Stimulated activated CD4-positive, alpha-beta T cell treated with anti-CD3 and anti-CD28 coated beads, Interleukin-1b, Interleukin-23, amount 100 ng/mL, for 4 hours (primary cell): ENCODE data around the gene DDRGK1.
"Not testable (repeated sequence)": the region's sequence is repeated elsewhere in the genome, so short reads cannot be mapped to it uniquely, and the experiment has no call there.

ENCODE experiments used
- DNase-seq, 2 donors: peaks; one replicate each; pipeline ENCODE4 v3.0.0-alpha.2; 2020; ENCODE audit warnings: low read depth in 2 of 2

Gene DDRGK1

DNA sequence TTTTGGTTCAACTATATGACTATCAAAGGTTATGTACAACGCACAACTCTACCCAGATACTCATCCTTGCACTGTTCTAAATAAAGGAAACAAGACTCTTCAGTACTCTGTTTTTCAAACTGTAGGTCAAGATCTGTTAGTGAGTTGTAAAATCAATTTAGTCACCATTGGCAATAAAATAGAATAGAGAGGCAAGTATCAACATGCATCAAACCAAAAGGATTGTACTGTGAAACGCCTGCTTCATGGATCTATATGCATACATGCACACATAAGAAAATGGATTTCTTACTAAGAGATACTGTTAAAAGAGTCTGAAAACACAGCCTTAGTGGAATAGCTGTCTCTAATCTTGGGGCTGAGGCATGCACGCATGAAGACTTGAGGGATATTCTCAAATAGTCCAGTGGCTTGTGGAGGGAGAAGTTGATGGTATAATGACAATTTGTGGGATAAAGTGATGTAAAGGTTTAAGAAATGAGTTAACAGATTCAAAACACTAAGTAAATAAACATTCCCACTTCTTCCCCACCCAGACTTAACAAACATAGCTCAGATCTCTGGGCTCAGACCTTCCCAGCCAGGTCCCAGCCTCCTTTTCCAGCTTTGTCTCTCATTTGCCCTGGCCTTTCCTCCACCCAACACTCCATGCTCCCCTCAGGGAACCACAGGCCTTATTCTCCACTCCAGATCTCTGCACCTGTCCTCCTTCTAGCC, 20.4 kb downstream of the DDRGK1 start:
- no peak for DNase-seq

DNA sequence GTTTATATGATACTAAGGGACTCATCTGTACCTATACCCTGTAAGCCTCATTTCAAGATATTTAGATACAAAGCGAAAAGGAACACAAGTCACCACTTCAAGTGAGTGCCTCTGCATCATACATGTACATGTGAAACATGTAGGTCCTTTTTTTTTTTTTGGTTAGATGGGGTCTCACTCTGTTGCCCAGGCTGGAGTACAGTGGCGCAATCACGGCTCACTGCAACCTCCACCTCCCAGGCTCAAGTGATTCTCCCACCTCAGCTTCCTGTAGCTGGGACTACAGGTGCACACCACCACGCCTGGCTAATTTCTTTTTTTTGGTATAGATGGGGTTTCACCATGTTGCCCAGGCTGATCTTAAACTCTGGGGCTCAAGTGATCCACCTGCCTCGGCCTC, 22.1 kb downstream of the DDRGK1 start:
- not testable (repeated sequence) for DNase-seq

DNA sequence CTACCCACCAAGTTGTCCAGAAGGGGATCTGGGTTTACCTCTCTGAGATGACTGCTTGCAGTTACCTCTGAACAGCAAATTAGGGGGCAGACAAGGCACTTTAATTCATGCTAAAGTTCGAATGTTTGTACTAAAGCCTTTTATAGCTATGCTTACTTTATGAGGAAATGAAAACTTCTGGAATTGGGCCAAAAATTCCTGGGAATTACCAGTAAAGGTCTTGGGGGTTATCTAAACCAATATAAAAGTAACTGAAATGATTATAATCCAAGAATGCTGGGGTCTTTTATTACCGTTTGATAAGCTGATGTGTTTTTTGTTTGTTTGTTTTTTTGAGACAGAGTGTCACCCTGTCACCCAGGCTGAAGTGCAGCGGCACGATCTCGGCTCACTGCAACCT, 23.2 kb downstream of the DDRGK1 start:
- no peak for DNase-seq

DNA sequence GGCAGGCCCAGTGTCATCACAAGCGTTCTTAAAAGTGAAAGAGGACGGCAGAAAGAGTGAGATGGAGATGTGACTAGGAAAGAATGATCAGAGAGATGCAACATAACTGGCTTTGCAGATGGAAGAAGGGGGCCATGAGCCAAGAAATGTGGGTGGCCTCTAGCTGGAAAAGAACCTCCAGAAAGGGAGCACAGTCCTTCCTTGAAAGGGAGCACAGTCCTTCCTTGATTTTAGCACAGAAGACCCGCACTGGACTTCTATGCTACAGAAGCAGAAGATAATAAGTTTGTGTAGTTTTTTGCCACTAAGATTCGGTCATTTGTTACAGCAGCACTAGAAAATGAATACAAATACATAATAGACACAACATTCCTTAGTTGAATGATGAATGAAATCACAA, 24.2 kb downstream of the DDRGK1 start:
- DNase-seq = no peak

DNA sequence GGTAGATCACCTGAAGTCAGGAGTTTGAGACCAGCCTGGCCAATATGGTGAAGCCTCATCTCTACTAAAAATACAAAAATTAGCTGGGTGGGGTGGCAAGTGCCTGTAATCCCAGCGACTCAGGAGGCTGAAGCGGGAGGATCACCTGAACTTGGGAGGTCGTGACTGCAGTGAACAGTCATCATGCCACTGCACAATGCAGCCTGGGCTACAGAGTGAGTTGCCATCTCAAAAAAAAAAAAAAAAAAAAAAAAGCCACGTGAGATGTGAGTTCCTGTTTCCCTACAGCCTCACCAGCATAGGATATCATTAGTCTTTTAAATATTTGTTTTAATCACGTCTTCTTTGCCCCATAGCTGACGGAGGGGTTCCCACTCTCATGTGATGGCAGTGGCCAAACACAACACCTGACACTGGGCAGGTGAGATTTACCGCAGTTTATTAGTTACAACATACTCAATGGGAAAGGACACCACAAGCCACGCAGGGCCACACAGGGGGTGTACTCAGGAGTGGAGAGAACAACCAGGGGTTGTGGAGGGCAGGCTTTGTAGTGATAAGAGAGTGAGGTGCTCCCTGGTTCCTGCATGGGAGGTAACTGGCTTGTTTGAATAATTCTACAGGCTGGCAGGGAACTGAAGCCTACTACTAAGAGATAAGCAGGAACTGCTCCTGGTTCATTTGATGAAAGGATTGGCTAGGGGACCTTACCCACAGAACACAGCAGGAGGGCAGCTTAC, 26.6 kb downstream of the DDRGK1 start:
- DNase-seq = no peak

DNA sequence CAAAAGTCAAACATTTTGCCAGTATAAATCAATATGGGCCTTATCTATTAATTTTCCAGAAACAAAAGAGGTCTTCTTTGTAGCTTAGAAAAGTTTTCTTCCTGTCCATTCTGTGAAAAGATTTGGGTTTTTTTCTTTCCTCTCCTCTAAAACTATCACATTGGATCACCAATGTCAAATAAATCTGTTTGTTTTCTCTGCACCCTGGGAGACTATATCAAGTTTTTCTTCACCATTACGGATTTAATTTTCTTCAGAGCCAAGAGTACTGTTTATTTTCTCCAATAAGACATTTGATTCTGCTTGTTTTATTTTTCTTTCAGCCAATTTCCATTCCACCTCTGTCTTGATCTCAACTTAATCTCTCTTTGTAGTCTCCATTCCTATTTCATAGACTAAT, 29.2 kb downstream of the DDRGK1 start:
- DNase-seq = no peak

DNA sequence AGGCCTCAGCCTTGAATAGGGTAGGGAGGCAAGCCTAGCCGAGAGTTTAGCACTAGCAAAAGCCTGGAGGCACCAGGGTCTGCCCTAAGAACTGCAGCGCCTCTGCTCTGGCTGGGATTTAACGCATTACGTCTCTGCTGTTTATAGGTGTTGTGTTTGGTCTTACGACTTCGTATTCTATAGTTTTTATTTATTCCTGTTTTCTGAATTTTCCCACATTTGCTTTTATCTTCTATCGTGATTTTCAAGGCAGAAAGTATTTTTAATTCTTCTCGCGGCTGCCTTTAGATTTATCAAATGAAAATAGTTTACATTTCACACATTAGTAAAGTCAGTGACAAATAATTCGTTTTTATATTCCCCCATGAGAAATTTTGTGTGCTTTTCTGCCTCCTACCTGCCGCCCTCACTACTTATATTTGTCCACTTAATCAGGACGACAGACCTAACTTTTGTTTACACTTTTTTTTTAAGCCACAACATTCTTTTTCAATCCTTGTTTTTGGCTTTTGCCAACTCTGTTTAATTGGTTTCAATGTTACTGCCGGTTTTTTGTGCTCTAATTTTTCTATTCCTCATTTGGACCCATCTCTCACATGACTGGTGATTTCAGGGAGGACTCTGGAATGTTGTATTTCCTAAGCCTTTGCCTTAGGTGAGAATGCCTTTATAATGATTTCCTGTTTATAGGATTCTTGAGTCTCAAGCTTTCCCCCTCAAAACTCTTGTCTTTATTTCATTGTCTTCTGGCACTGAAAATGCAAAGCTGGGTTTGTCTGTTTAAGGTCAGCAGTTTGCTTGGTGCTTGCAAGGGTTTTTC, 29.8 kb downstream of the DDRGK1 start:
- no peak for DNase-seq

DNA sequence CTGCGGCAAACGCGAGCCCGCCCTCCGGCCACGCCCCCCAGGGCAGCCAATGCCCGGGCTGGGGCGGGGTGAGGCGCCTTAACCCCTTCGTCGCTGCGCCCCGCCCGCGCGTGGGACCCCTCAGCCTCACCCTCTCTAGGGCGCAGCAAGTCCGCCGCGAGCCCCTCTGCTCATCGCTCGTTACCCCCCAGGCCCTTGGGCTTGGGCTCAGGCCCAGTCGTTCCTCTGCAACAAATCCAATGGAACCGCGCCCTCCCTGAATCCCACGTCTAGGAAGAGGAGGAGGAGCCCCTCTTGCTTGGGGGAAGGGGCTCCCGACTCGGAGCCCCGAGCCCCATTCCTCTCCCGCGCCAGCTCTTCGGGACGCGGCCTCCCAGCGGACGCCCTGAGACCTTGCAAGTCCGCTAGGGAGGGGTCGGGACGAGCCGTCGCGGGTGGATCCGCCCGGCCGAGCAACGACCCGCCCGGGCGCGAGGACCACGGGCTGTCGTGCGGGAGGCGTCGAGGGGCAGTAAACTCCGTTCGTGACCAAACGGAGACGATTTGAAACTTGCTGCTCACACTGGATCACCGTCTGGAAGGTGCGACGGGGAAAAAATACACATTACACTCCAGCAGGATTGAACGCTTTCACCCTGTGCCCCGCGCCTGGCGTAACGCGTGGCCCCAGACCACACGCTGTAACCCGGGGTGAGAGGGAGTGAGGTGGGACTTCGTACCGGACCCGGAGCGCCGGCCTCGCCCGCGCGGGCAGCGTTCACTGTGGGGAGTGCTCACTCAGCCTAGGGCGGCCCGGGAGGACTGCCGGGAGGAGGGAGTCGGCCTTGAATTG, 30.7 kb downstream of the DDRGK1 start:
- DNase-seq = peak; percentile 86 to 96

DNA sequence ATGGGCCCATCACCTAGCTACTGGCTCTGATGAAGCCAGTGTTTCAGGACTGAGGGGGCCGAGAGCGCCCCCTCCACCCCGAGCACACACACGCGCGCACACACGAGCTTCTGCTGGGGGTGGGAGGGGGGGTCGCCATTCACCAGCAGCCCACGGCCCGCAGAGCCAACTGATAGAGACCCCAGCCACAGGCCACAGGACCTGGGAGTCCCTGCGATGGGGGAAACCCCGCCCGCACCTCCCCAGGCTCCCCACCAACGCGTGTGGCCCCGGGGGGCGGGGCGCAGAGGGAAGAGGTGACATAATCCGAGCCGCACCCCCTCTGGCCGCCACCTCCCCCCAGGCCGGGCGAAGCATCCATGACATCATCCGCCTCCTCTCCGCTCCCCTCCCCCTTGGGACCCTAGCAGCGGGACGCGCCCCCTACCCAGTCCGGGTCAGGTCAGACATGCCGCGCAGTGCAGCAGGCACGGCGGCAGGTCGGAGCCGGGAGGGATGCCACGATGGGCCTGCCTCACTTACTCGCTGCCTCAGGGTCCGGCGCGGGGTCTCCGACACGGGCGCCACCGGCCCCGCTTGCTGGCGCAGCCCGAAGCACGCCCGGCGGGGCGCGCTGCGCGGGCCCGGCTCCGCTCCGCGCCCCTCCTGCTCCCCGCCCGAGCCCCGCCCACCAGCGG, 31.4 kb downstream of the DDRGK1 start, which contains the start of gene LZTS3:
LZTS3 (minus strand) TSS at position 617 of the 677 bp plus-strand sequence. CDS start 6,386 bp downstream, outside the sequence.
- peak; percentile 74 to 79 for DNase-seq

DNA sequence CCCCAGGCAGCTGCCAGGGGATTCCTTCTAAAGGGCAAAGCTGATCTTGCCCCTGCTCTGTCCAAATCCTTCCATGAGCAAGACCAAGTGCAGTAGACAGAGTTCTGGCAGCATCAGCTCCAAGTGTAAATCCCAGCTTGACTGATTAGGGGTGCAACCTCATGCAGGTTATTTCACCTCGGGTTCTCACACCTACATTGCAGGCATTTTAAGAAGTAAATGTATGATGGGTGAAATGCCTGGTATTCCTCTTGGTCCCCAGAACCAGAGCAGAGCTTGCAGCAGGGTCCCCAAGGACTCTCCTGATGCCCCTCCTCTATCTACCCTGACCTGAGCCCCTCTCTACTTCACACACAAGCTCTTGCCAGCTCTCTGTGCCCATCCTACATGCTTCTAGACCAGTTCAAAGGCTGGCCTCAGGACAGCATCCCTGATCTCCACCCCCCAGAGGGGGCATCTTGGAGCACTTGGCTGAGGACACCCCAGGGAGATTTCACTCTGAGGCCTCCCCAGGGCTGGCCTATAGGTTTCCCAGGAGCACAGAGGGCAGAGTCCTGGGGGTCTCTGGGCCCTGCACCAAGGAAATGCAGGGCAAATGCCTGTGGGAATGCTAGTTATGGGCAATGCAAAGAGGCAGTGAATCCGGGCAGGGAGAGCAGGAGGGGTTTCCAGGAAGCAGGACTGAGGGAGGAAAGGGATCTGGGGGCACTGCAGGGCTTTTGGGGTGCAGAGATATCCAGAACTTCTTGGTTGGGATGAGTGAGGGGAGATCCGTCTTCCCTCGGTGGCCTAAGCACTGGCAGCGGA, 32.2 kb downstream of the DDRGK1 start:
- DNase-seq = no peak

DNA sequence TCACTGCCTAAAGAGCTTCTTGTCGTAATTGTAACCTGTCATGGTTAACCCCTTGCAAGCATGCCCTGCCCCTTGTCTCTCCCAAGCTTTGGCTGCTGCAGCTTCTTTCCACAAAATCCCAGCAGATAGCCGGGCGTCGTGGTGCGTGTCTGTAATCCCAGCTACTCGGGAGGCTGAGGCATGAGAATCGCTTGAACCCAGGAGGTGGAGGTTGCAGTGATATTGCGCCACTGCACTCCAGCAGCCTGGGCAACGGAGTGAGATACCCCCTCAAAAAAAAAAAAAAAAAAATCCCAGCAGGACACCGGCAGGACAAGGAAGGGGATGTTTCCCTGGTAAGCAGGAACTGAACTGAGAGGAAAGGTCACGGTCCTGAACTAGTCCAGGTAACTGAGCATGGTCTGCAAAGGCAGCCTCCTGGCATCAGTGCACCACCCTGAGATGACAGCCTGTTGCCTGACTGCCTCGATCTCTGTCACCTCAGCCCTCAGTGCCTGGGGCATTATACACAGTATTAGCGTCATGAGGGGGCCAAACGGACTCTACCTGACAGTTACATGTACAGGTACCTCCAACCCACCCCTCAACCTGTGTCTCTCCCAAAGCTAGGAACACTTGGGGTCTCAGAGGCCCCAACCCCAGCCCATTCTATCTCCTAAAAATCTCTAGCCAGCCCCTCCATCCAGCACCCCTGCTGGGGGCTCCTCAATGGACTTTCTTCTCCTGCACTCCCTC, 32.9 kb downstream of the DDRGK1 start:
- DNase-seq = no peak

DNA sequence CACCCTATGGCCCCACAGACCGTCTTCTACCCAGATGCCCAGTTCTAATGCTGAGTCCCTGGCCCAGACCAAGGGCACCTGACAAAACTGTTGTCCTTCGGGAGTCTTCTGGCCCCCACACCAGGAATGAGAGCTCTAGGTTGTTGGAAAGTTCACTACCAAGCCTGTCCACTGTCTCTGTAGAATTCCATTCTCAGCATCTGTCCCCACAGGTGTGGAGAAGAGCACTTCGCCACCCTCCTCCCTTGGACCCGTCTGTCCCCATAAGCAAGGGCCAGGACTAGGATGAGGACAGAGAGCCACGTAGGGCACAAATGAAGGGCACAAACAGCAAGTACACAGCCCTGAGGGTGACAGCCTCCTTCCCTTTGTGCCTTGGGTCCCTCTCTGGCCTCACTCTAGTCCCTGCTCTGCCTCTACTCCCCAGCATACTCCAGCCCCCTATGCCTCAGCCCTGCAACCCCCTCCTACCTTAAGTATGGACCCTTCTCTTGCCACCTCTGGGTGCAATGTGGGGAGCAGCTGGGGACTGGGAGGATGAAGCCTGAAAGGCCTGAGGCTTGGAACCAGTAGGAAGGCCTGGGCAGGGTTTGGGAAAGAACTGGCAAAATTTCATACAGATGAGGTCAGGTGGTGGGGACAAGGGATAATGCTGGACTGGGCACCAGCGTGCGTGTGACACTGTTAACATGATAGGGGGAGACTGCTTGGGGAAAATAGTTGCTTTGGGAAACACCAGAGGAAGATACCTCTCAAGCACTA, 35.5 kb downstream of the DDRGK1 start:
- no peak for DNase-seq

DNA sequence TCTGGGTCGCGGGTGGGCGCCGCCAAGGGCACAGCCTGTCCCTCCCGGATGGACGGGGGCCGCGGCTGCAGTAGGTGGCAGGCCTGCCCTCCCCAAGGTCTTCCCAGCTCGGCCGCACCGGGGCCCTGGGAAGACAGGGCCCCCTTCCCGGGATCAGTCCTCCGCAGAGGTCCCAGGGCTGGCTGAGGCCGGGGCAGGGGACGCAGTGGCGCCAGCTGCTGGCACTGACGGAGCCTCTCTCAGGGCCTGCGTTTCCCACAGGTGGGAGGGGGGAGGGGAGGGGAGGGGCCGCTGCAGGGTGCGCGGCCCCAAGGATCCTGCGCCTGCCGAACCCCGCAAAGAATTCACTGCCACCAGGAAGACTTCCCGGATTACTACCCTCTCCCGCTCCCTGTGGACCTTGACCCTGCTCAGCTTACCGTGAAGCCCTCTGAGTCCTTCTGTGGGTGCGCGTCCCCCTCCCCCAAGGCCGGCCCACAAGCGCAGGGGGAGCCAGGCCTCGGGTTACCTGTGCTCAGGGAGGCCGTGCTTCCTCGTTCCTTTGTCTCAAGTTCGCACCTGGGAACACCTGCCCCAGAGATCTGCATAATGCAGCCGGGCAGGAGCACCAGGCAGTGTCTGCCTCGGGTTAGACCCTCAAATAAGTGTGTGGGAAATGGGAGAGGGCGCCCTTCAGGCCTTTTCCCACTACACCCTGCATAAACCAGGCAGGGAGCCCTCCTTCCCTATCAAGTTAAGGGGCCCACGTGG, 36.2 kb downstream of the DDRGK1 start:
- no peak for DNase-seq

DNA sequence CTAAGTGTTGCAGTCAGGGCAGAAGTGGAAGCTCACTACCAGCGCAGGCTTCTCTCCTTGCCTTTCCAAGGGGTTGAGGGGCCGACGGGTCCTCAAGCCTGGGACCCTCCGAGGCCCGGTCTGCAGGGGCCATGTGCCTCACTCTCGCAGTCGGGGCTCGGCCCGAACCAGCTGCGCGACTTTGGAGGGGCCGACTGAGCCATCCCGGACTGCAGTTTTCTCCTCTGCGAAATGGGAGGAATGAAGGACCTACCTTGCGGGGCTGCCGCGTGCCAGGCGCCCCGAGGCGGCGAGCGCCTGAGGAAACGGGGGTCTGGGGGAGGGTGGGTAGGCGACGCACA, 36.8 kb downstream of the DDRGK1 start:
- DNase-seq = no peak

DNA sequence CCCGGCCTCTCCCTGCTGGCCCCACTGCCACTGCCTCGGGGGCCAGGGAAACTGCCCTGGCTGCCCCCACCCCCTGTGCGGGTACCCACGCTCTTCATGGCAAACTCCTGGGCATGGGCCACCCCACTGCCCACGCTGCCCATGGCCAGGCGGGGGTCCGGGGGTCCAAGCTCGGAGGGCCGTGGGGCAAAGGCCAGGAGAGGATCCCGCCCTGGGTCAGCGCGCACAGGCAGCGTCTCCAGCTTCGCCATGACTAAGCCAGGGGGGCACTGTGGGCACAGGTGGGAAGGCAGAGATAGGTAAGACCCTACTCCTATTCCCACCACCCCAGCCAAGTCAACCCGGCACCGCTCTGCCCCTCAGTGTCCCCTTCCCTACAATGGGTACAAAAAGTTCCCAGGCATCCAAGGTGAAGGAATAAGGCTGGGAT, 37.6 kb downstream of the DDRGK1 start:
- DNase-seq = no peak

DNA sequence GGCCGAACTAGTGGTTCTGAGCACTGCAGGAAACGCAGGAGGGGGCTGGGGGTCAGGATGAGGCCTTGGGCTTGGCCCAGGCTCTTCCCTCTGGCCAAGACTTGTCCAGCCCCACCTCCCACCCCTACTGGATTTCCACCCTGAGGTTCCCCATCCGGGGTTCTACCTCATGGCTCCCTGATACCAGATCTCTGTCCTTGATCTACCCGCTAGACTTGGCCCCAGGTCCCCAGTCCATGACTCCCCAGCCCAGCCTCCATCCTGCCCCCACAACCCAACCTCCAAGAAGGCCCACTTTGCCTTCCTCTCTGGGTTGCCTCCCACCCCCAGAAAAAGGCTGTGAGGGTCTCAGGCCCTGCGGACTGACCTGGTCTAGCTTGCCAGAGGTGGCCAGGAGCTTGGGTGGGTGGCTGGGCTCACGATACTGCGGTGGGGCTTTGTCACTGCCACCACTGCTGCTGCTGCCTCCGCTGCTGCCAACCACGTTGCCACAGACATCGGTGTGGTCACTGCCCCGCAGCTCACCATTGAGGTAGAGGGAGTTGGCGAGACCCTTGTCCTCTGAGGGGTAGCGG, 38.1 kb downstream of the DDRGK1 start:
- DNase-seq = no peak

DNA sequence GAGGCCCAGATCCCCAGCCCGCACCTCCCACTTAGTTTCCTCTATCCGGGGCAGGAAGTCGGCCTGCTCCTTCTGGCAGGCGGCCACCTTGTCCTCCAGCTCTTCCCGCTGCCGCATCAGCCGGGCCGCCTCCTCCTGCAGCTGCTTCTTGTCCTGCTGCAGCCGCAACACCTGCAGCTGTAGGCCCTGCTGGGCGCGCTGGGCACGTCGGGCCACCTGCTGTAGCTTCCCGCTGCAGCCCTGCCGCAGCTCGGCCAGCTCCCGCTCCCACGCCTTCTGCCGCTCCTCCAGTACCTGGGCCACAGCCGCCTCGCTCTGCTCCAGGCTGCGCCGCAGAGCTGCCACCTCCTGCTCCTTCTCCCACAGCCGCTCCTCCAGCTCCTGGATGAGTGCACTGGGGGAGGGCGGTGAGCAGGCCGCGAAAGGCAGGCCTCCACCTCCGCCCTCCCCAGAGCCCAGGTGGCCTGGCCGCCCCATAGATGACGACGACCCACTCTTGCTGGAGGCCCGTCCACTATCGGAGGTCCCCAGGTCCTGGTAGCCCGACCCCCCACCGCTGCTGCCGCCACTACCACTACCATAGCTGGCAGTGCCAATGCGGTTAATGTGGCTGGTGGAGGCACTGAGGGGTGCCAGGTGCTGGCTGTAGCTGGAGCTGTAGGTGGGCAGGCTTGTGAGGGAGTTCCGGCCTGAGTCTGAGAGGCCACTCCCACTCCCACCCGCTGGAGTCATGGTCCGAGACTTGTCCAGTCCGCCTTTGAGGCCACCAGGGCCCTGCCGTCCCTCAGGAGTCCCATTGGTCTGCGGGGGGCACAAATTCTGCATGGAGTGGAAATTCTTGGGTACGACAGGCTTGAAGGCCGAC, 38.8 kb downstream of the DDRGK1 start:
- no peak for DNase-seq
